GM18499 (cell line): ENCODE measurements around the gene CPEB4.

Source experiments
- ATAC-seq: cut with Tn5 transposase; IDR thresholded peaks from one replicate; pipeline ENCODE4 v1.9.1; 2021; ENCODE audit warnings: moderate number of reproducible peaks; ENCODE audit not compliant: insufficient read depth, unreplicated experiment

The CPEB4 gene

GRCh38 chr5:173858670-173859407 is 29.3 kb upstream of the CPEB4 start:
- ATAC-seq = no peak

- no peak for ATAC-seq
Observed at GRCh38 chr5:173859408-173860159, 28.6 kb upstream of the CPEB4 start.

- ATAC-seq = no peak
Observed at GRCh38 chr5:173862047-173862477, 26.1 kb upstream of the CPEB4 start.

GRCh38 chr5:173863359-173863758 is 24.8 kb upstream of the CPEB4 start:
- no peak for ATAC-seq

GRCh38 chr5:173864126-173865050 is 23.8 kb upstream of the CPEB4 start:
- ATAC-seq = no peak

GRCh38 chr5:173866243-173866857 is 21.8 kb upstream of the CPEB4 start:
- no peak for ATAC-seq

GRCh38 chr5:173866858-173867679 is 21.1 kb upstream of the CPEB4 start:
- no peak for ATAC-seq

GRCh38 chr5:173868096-173868880 is 19.9 kb upstream of the CPEB4 start:
- ATAC-seq = no peak

GRCh38 chr5:173869316-173869715 is 18.8 kb upstream of the CPEB4 start:
- no peak for ATAC-seq

- ATAC-seq = no peak
Observed at GRCh38 chr5:173872957-173873305, 15.2 kb upstream of the CPEB4 start.

- ATAC-seq = no peak
Observed at GRCh38 chr5:173873306-173873922, 14.7 kb upstream of the CPEB4 start.

- ATAC-seq = no peak
Observed at GRCh38 chr5:173875189-173875588, 13.0 kb upstream of the CPEB4 start.

- ATAC-seq = no peak
Observed at GRCh38 chr5:173878224-173878967, 9.8 kb upstream of the CPEB4 start.

GRCh38 chr5:173880306-173880985 is 7.7 kb upstream of the CPEB4 start:
- ATAC-seq = no peak

GRCh38 chr5:173881811-173882575 is 6.2 kb upstream of the CPEB4 start:
- no peak for ATAC-seq

- ATAC-seq = no peak
Observed at GRCh38 chr5:173882632-173883031, 5.5 kb upstream of the CPEB4 start.
